ENCODE measurements around the gene AXIN1. TPM values are rescaled to one million over a fixed set of nuclear protein-coding genes. Genes with fewer than 3 reads are reported as not detected.

AXIN1 gene
- total and polyA plus RNA-seq, 2 of the 8 experiments (the other 6 are each of a cell fraction or from before 2014, with no cell fraction given), result 12.5 to 41.9 TPM

- TF ChIP-seq USF2 (IDR thresholded peaks at IDR 0.05; ENCODE audit: low read length) (no peak), ASH2L (IDR thresholded peaks at IDR 0.05; ENCODE audit: low read length) (no peak), TAF7 (optimal IDR thresholded peaks at IDR 0.05; ENCODE audit: borderline replicate concordance, low read depth, low read length) (no peak), EGR1 (IDR thresholded peaks at IDR 0.05; ENCODE audit: borderline replicate concordance, low read depth, low read length) (no peak), RAD21 (IDR thresholded peaks at IDR 0.05 in 1 of 2, conservative IDR thresholded peaks at IDR 0.05 in 1 of 2; ENCODE audit: low read depth in 2 of 2, low read length in 2 of 2) (peak in 1 of 2 experiments; percentile 26; a peak in 1 of 4 replicates), SP4 (IDR thresholded peaks at IDR 0.05; ENCODE audit: low read length) (no peak)
These were observed 48.6 kb downstream of the AXIN1 start (continued) for GRCh38 chr16:303760-304505.
